T-helper 9 cell (primary cell): ENCODE results near the gene LIMS1.
A peak's percentile ranks its signal among the peaks of the same experiment; 100 is the strongest.
"Not testable (repeated sequence)": the region's sequence is repeated elsewhere in the genome, so short reads cannot be mapped to it uniquely, and the experiment has no call there.

ENCODE experiments used
- DNase-seq: peaks from one replicate; pipeline ENCODE4 v3.0.0-alpha.2; 2020

Gene LIMS1

DNA sequence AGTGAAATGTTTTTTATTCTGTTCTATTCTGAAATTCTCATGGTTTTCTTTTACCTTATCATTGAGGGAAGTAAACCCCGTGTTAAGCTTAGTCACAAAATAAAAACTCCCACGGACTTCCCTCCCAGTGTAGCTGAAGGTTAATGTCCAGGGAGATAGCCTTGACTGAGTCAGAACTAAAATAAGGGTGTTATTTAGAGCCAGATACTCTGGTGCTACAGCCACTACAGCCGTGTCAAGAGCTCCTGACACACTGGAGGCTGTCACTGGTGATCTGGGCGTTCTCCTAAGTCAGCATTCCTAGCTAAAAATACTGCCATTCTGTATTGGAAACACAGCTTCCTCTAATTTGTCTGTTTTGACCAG, 103.0 kb downstream of the LIMS1 start:
- no peak for DNase-seq

DNA sequence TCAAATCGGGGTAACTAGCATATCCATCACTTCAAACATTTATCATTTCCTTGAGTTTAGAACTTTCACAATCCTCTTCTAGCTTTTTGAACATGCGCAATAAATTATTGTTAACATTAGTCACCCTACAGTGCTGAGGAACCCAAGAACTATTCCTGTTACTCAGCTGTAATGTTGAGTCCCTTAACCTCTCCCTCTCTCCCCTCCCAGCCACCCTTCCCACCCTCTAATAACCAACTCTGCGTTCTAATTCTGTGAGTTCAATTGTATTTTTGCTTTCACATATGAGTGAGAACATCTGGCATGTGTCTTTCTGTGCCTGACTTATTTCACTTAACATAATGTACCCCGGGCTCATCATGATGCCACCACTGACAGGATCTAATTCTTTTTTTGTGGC, 106.5 kb downstream of the LIMS1 start:
- no peak for DNase-seq

DNA sequence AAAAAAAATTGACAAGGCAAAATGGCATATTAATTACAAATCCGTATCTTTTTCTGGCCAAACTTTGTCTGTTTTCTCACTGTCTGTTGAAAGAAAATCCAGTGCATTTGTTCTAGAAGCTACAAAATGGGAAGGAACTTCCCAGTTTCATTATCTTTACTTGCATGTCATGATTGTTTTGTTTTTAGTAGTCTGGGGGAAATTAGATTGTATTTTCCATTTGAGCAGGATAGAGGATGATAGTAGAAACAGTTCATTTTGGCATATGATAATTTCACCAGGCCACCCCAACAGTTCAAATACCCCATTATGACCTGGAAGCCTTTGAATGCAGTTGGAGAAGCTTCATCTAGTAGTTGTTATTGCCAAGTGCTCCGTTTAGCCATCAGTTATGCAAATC, 107.5 kb downstream of the LIMS1 start:
- DNase-seq, result no peak

DNA sequence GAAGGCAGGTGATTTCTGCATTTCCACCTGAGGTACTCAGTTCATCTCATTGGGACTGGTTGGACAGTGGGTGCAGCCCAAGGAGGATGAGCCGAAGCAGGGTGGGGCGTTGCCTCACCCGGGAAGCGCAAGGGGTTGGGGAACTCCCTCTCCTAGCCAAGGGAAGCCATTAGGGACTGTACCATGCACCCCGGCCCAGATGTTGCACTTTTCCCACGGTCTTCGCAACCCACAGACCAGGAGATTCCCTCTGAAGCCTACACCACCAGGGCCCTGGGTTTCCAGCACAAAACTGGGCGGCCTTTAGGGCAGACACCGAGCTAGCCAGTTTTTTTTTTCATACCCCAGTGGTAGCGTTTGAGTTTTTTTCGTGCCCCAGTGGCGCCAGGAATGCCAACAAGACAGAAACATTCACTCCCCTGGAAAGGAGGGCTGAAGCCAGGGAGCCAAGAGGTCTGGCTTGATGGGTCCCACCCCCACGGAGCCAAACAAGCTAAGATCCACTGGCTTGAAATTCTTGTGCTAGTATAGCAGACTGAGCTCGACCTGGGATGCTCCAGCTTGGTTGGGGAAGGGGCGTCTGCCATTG, 109.1 kb downstream of the LIMS1 start:
- no peak for DNase-seq

DNA sequence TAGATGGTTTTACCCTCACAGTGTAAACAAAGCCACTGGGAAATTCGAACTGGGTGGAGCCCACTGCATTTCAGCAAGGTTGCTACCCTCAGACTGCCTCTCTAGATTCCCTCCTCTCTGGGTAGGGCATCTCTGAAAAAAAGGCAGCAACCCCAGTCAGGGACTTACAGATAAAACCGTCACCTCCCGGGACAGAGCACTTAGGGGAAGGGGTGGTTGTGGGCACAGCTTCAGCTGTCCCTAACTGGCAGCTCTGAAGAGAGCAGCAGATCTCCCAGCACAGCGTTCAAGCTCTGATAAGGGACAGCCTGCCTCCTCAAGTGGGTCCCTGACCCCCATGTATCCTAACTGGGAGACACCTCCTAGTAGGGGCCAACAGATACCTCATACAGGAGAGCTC, 109.6 kb downstream of the LIMS1 start:
- DNase-seq, result not testable (repeated sequence)

DNA sequence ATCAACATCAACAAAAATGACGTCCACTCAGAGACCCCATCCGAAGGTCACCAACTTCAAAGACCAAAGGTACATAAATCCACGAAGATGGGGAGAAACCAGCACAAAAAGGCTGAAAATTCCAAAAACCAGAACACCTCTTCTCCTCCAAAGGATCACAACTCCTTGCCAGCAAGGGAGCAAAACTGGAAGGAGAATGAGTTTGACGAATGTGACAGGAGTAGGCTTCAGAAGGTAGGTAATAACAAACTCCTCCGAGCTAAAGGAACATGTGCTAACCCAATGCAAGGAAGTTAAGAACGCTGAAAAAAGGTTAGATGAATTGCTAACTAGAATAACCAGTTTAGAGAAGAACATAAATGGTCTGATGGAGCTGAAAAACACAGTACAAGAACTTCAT, 110.2 kb downstream of the LIMS1 start:
- not testable (repeated sequence) for DNase-seq

DNA sequence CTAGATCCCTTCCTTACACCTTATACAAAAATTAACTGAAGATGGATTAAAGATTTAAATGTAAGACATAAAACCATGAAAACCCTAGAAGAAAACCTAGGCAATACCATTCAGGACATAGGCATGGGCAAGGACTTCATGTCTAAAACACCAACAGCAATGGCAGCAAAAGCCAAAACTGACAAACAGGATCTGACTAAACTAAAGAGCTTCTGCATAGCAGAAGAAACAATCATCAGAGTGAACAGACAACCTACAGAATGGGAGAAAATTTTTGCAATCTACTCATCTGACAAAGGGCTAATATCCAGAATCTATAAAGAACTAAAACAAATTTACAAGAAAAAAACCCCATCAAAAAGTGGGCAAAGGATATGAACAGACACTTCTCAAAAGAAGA, 114.5 kb downstream of the LIMS1 start:
- not testable (repeated sequence) for DNase-seq

DNA sequence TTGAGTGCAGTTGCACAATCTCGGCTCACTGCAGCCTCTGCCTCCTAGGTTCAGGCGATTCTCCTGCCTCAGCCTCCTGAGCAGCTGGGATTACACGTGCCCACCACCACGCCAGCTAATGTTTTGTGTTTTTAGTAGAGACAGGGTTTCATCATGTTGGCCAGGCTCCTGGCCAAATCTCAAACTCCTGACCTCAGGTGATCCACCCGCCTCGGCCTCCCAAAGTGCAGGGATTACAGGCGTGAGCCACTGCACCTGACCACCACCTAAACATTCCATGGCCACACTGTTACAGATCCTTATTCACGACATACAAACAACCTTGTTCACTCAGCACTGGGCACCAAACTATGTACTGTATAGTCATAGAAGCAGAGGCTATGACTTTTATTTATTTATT, 116.2 kb downstream of the LIMS1 start:
- not testable (repeated sequence) for DNase-seq

DNA sequence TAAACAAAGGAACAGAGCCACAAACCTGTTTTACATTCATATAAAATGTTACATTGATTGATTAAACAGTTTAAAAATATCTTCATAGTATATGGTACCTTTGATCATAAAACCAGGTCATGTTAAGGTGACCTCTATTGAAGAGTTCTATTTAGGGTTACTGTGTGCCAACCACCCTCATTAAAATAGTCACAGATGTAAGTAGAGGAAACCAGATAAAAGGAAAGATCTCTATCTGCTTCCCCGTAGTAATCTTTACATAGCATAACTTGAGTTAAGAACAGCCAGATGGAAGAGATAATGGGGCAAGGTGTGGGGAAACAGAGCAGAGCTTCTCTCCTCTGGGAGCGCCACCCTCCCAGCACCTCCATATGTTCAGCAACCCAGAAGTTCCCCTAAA, 117.2 kb downstream of the LIMS1 start:
- DNase-seq, result not testable (repeated sequence)

DNA sequence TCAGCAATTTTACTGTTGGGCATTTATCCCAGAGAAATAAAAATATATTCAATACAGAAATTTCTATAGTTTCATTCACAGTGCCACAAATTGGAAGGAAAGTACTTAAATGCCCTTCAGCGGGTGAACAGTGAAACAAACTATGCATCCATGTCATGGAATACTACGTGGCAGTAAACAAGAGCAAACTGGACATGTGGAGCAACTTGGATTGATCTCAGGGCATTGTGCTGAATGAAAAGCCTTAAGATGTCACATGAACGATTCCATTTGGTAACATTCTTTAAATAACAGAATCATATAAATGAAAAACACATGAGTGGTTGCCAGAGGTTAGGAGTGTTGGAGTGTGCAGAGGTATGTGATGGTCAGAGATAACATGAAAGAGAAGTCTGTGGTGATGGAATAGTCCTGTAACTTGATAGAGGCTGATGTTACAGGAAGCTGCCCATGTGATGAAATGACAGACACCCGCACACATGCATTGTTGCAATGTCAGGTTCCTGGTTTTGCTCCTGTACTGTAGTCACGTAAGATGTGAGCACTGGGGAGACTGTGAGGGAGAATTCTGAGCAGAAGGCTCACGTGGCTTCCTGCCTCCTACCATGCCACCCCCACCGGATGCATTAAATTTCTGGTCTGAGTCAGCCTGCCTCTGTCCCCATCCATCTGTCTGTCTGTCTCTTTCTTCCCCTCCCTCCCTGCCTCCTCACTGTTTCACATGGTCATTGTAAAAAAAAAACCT, 118.1 kb downstream of the LIMS1 start:
- peak; percentile 23 for DNase-seq

DNA sequence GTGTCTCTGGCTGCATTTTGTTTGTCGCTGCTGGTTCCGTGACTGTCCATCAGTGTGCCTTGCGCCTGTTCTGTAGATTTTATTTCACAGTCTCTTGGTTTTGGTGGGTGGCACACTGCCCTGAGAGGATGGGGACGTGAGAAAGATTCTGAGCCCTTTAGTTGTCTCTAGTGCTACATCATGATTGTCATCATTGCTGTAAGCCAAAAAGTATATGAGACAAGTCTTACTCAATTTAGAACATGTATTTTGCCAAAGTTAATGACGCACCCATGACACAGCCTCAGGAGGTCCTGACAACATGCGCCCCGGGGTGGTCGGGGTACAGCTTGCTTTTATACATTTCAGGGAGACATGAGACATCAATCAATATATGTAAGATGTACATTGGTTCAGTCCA, 119.2 kb downstream of the LIMS1 start:
- DNase-seq, result not testable (repeated sequence)

DNA sequence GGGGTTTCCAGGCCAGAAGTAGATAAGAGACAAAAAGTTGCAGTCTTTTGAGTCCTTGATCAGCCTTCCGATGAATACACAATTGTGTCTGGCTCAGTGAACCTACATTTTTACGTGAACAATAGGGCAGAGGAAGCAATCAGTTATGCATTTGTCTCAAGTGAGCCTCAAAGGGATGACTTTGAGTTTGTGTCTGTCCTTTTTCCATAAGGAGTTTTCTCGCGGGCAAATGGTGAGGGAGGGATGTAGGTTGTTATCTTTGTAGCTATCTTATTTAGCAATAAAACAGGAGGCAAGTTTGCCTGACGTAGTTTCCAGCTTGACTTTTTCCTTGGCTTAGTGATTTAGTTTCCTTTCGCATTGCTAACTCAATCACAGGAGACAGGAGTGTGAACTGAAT, 119.6 kb downstream of the LIMS1 start:
- DNase-seq, result not testable (repeated sequence)

DNA sequence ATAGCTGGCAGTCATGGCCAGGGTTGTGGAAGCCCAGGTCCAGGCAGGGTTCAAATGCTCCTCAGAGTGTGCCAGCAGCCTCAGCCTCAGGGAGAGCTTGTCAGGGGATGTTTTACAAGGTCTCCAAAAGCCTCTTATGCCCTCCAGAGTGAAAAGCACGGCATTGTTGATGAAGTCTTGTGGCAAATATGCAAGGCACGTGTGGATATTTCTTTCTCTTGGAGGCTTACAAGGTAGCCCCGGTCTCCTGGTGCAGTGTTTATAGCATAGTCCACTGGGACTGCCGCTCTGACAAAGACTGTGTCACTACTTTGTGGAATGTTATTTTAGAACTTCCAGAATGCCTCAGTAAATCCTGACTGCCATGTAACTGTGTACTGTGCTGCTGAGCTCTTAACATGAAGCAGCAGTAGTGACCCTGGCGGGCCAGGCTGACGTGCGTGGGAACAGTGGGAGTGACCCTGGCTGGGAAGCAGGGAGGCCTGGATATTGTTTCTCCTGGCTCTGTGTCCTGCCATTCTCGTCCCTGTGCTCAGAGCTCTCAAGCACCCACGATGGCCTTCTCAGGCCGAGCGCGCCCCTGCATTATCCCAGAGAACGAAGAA, 120.4 kb downstream of the LIMS1 start:
- DNase-seq, result not testable (repeated sequence)

DNA sequence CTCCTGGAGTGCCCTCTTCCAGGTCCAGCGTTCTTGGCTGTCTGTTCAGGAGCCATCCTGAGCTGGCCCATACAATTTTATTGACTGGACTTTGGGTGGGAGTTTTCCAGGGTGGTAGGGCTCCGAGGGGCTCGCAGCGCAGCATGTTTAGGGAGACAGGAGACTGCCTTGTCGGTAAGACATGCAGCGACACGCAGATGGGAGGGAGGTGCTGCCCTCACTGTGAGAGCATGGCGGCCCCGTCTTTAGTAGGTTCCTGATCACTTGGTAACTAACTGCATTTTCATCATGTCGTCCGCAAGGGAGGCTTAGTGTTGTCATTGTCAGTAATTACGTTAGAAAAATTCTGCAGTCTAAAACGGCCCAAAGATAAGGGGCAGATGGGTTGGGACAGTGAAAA, 121.0 kb downstream of the LIMS1 start:
- not testable (repeated sequence) for DNase-seq

DNA sequence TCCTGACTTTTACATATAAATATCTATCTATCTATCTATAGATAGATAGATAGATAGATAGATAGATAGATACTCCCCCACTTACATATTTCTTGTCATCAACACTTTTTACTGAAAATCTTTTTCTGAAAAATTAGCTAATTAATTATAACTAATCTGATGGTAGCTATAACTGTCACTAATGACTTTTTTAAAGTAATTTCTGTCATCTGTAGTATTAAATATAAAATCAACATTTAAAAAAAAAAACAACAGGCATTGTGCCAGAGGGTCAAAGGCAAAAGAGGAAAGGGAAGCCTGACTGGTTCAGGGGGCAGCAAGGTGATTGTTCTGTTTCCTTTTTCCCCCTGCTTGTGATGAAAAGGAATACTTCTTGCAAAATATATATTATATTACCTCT, 122.0 kb downstream of the LIMS1 start:
- DNase-seq, result not testable (repeated sequence)

DNA sequence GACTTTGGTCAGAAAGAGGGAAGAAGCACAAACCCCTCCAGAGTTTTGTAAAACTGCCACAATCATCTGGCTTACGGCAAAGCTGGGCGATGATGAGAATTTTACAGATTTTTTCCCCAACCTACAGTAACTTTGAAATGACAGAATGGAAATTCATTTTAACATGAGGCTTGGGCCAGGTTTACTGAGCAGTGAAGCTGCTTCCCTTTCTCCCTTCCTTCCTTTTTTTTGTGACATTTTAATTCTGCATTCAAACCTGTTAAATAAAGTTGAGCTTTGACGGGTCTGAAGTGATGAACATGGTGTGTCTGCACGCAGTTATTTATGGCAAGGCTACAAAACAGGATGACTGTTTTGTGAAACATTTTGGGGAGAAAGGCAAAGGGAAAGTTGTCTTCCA, 123.2 kb downstream of the LIMS1 start:
- DNase-seq, result not testable (repeated sequence)

DNA sequence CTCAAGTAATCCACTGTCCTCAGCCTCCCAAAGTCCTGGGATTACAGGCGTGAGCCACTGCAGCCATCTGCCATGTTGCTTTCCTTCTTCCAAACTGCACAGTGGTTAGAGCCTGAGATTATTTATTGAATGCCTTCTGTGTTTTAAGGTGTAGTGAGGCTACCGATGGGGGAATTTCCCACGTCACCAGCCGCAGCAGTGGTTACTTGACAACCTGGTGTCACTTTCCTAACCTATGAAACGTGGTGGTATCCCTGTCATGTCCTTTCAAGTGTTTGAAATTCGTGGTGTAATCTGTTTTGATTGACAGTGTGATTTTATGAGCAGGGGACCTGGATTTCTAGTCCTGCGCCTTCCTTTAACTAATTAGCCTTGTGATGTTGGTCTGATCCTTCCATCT, 124.3 kb downstream of the LIMS1 start:
- DNase-seq, result not testable (repeated sequence)

DNA sequence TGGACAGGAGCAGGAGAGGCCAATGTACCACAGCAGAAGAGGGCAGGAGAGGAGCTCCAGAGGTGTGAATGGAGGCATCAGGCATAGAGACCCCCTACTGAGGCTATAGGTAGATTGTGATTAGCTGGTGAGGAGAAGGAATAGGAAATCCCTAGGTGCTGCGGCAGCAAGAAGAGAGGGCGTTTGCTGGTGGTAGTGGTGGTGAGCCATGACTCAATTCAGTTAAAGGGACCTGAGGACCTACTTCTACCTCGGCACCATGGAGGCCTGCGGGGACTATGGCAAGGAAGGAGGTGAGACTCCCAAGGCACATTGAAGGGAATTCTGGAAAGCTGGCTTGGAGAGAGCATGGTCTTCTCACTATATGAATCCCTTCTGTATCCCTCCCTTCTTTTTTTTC, 127.2 kb downstream of the LIMS1 start:
- not testable (repeated sequence) for DNase-seq

DNA sequence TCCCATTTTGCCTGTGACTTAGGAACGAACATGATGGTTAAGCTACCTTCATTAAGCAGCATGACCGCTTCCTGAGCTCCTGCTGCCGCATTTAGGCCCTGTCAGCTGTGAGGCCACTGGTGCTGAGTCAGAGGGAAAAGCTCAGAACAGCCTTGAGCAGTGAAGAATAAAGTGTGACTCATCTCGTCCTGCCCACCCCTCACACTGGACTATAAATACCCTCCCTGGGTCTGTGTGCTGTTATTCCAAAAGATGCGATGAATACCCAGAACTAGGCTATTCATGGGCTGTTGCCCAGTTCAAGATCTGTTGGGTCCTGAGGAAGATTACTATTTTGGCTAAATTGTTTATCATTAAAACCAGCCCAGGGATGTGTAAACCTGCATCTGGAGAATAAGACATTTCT, 127.9 kb downstream of the LIMS1 start:
- not testable (repeated sequence) for DNase-seq

DNA sequence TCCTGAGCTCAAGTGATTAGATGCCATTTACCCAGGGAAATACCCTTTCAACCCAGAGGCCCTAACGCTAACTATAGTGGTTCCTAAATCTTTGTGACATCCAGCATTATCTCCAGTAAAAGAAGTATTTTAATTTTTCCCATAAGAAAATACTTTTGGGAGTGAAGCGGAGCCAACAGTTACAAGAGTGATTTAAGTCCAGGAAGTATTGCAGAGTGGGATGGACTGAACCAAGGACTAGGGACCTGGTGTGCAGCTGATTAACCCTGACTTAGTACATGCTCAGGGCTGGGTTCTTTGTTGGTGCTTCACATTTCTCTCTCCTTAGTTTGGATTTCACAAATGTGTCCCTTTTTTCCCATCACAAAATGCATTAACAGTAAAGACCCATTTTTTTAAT, 129.1 kb downstream of the LIMS1 start:
- DNase-seq, result not testable (repeated sequence)

DNA sequence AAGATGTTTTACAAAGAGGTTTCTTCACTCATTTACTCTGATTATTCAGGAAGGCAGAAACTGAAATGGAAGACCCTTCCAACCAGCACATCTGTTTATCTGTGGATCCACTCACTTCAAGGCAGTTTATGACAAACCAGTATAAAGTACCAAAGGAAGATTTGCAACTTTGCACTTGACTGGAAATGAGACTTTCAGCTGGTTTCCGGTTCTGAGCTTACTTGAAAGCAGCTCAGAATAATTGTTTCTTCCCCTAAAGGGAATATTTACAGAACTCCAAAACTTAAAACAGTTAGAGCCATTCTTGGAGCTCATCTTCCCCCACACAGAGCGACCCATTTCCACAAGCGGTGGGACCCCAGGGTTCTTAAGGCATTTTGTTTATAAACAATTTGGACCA, 129.8 kb downstream of the LIMS1 start:
- DNase-seq, result not testable (repeated sequence)

DNA sequence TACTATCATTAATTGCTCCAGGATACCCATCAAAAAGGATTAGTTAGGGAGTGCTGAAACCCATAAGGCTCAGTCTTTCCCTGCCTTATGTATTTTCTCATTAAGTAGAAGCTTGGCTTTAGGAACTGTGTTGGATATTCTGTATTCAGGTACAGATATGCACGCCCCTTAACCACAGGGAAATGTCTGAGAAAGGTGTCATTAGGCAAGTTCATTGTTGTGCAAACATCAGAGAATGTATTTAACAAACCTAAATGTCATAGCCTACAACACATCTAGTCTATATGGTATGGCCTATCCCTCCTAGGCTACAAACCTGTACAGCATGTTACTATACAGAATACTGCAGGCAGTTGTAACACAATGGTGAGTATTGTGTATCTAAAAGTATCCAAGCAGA, 130.7 kb downstream of the LIMS1 start:
- not testable (repeated sequence) for DNase-seq

DNA sequence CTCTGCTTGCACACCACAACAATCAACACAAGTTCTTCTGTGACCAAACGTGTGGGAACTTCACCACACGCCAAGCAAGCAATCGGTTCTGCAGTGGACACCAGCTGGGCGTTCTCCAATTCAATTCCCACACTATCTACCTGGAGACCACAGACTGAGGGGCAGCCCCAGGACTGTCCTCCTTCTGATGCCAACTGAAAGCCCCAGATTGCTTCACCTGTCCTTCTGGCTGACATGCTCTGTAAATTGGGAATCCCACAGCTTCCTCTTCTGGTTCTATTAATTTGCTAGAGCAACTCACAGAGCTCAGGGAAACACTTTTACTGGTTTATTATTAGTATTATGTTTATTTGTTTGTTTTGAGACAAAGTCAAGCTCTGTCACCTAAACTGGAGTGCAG, 131.7 kb downstream of the LIMS1 start:
- not testable (repeated sequence) for DNase-seq

DNA sequence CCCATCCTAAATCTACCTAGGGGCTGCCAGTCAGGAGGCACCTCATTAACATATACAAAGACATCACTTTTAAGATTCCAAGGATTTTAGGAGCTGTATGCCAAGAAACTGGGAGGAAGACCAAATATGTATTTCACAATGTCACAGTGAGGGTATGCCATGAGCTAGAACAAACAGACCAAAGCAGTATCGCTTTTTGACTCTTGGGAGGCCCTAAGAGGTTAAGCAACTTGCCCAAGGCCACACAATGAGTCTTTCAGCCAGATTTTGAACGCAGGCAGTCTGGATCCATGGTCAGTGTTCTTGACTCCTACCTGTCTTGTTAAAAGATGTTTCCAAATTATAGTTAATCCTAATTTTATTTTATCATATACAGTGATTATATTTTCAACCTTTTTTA, 132.9 kb downstream of the LIMS1 start:
- not testable (repeated sequence) for DNase-seq
